ENCODE measurements around the gene C2orf80.

- TF ChIP-seq EZH2phosphoT487 (IDR thresholded peaks at IDR 0.05; ENCODE audit: borderline replicate concordance, low read depth, low read length) (no peak), CTCF (conservative IDR thresholded peaks at IDR 0.05; ENCODE audit: low read length) (no peak)
Observed at GRCh38 chr2:208130712-208131110, 59.1 kb downstream of the C2orf80 start.
